H1 (cell line): ENCODE measurements around the gene KATNAL2.

Experiments
- JUND ChIP-seq: IDR thresholded peaks from 2 replicates; pipeline ENCODE4 v1.6.1; 2011; ENCODE audit warnings: mild to moderate bottlenecking, improper control_type of control experiment, low read length
- POLR2A ChIP-seq, 2 experiments: IDR thresholded peaks; 1 replicate in 1 of 2; 2 replicates in 1 of 2; pipeline ENCODE4 v1.6.1; 2011; ENCODE audit warnings: low read depth in 2 of 2, low read length in 2 of 2, mild to moderate bottlenecking in 2 of 2; ENCODE audit errors: control extremely low read depth in 1 of 2
- POLR2AphosphoS5 ChIP-seq: IDR thresholded peaks from 2 replicates; pipeline ENCODE4 v1.6.1; 2011; ENCODE audit warnings: low read depth, low read length
- POU5F1 ChIP-seq: IDR thresholded peaks from 2 replicates; pipeline ENCODE4 v1.6.1; 2011; ENCODE audit warnings: low read depth, mild to moderate bottlenecking, low read length, moderate library complexity
- SP1 ChIP-seq: IDR thresholded peaks from 2 replicates; pipeline ENCODE4 v1.6.1; 2011; ENCODE audit warnings: low read depth, low read length
- TF ChIP-seq, protein P1 (sequence below), 3 experiments: IDR thresholded peaks; 1 replicate in 2 of 3; 2 replicates in 1 of 3; pipeline versions ENCODE4 v1.5.1 to v1.6.1; 2011; ENCODE audit warnings: low read length in 3 of 3, mild to moderate bottlenecking in 3 of 3, inconsistent platforms in 2 of 3, low read depth in 1 of 3, moderate library complexity in 1 of 3; ENCODE audit not compliant: insufficient read depth in 1 of 3; ENCODE audit errors: control extremely low read depth in 1 of 3
- TF ChIP-seq, protein P2 (sequence below): IDR thresholded peaks from 2 replicates; pipeline ENCODE4 v1.6.1; 2012; ENCODE audit warnings: inconsistent platforms

GRCh38 chr18:47150029-47150823 lies 232.8 kb downstream of the KATNAL2 start, which contains the start of gene HDHD2:
- TF ChIP-seq POLR2A (IDR thresholded peaks at IDR 0.05; ENCODE audit: control extremely low read depth in 1 of 2, low read depth in 2 of 2, low read length in 2 of 2) = peak; percentile 57 to 88
- TF ChIP-seq POU5F1 = no peak
- TF ChIP-seq, protein P1, sequence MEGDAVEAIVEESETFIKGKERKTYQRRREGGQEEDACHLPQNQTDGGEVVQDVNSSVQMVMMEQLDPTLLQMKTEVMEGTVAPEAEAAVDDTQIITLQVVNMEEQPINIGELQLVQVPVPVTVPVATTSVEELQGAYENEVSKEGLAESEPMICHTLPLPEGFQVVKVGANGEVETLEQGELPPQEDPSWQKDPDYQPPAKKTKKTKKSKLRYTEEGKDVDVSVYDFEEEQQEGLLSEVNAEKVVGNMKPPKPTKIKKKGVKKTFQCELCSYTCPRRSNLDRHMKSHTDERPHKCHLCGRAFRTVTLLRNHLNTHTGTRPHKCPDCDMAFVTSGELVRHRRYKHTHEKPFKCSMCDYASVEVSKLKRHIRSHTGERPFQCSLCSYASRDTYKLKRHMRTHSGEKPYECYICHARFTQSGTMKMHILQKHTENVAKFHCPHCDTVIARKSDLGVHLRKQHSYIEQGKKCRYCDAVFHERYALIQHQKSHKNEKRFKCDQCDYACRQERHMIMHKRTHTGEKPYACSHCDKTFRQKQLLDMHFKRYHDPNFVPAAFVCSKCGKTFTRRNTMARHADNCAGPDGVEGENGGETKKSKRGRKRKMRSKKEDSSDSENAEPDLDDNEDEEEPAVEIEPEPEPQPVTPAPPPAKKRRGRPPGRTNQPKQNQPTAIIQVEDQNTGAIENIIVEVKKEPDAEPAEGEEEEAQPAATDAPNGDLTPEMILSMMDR (IDR thresholded peaks at IDR 0.05; ENCODE audit: control extremely low read depth in 1 of 3, insufficient read depth in 1 of 3, low read depth in 1 of 3, low read length in 3 of 3) = no peak
- TF ChIP-seq JUND = no peak
- 0 out of 2 replicates have a peak, but pooled peaks have one; percentile 35 for TF ChIP-seq SP1
- TF ChIP-seq, protein P2, sequence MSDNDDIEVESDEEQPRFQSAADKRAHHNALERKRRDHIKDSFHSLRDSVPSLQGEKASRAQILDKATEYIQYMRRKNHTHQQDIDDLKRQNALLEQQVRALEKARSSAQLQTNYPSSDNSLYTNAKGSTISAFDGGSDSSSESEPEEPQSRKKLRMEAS = peak; percentile 74
- TF ChIP-seq POLR2AphosphoS5 = peak; percentile 74
